Raji (cell line): ENCODE data around the gene MAPKAP1.

Experiments
- POLR2A ChIP-seq: IDR thresholded peaks from 2 replicates; pipeline ENCODE4 v1.6.1; 2011; ENCODE audit warnings: low read depth, low read length, control low read depth; ENCODE audit not compliant: insufficient read depth

The MAPKAP1 gene

GRCh38 chr9:125519734-125520133 lies 187.3 kb downstream of the MAPKAP1 start:
- no peak for TF ChIP-seq POLR2A

DNA sequence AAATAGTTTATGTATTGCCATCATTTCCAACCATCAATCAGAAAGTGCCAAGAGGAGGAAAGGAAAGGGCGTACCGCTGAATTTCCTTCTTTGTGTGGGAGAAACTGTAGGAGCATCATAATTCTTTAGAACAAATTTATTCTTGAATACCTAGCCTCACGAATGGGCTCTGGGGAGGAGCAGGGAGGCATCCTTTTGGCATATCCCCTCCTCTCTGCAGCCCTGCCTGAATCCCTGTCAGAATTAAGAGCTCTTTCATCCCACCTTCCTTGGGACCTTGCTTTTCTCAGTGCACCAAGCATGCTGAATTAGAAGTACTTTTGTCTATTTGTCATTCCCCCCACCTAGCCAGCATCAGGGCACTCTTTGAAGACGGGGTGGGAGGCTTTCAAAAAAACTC lies 189.4 kb downstream of the MAPKAP1 start:
- TF ChIP-seq POLR2A, result no peak

- TF ChIP-seq POLR2A, result no peak
Measured at GRCh38 chr9:125515983-125516940, 190.7 kb downstream of the MAPKAP1 start.

DNA sequence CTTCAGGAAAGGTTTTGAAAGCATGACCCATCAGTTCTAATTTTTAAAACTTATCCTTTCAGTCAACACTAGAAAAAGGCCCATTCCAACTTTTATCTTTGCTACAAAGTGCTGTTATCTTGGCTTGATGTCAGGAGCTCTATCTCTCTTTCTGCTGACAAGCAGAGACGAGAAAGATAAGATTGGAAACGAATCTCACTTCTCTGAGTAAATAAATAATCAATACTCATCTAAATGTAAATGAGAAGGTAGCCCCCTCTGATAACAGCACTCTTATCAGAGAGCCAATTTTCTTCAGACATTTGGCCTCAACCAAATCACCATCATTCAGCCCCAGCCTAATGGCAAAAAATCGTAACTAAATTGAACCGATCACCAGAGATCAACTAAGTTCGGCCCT lies 191.7 kb downstream of the MAPKAP1 start:
- no peak for TF ChIP-seq POLR2A

- TF ChIP-seq POLR2A, result no peak
Measured at GRCh38 chr9:125514468-125514867, 192.5 kb downstream of the MAPKAP1 start.

DNA sequence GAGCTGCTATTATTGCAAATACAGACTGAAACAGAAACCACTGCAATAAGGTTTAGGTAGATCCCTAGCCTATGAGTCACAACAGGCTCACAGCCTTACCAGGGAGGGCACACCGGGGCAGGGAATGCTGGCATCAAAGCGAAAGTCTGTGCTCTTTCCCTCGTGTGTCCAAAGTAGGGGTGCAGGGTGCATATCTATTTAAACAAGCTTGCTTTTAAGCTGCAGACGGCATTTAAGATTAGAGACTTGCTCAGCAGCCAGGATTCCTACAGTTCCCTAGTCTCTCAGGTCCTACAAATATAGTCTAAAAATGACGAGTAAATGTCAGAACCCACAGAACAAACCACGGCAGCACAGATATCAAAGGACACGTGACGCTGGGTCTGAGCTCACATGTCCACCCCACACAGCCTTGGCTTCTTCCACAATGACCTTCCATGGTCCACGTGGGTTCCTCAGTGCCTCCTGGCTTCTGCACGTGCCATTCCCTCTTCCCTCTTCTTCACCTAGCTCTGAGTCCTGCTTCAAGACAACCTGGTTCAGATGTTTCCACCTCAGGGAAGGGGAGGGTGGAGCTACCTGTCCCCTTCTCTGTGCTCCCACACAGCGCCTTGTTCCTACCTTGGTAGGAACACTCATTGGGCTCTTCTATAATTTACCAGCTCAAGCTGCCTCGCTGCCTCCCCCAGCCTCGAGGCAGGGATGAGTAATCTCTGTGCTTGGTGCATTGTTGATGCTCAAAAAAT lies 193.2 kb downstream of the MAPKAP1 start:
- TF ChIP-seq POLR2A, result no peak

DNA sequence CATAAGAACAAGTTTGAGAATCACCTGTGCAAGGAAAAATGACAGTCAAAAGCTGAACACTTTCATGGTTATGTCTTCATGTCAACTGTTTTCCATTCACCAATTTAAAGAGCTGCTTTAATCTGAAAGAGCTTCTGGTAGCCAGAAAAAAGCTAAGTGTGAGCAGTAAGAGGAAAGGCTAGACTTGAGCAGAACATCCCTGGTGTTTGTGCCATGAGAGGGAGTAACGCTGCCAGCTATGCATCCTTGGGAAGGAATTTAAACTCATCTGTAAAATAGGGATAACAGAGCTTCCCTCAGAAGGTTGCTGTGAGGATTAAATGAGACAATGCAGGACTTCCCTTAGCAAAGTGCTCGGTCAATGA lies 193.7 kb downstream of the MAPKAP1 start:
- TF ChIP-seq POLR2A, result no peak

DNA sequence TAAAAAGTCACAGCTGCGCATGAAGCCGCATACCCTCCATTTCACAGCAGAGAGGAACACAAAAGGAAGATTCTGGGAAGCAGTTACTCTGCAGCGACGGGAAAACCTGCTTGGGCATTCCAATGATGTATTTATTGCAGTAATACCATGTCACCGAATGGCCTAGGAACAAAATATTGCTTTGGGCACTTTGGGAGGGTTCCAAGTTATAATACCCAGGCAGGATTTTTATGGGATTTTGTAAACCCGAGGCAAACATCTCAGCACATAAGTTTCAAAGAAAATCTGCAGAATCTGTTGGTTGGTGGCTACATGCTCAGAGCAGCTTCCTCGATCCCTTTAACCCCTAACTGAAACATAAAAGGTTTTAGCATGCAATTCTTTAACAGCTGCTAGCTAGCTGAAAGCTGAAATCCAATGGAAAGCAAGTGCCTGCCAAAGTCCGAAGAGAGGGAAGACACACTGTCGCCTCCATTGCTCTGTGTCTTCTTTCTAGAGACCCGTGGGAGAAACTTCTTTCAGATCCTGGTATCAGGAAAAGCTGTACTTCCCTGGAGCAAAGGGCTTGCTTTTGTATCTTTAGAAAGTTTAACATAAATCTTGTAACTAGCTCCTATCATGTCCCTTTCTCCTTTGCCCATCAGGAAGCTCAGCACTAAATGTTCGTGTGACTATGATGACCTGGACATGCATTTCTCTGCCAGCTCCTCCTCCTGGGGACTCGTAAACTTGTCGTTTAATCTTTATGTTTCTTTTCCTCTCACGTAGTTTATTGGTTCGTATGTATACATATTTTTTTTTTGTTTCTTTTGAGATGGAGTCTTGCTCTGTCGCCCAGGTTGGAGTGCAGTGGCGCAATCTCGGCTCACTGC lies 195.0 kb downstream of the MAPKAP1 start:
- TF ChIP-seq POLR2A, result no peak

GRCh38 chr9:125510980-125511379 lies 196.0 kb downstream of the MAPKAP1 start:
- no peak for TF ChIP-seq POLR2A

DNA sequence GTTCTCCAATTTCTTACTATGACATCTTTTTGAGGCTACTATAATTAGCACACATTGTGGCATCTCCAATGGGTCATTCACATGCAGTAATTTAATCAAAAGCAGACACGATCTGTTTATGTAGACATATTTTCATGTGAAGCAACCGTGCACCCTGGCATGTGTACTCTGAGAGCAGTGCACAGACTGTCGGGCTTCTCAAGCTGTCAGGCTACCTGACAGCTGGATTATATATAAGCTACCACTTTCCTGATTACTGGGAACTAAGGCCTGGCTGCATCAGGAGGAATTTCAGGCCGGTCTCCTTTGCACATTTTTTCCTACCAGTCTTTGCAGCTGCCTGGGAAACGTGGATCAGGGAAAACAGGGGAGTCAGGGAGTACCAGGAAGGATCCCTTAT lies 197.5 kb downstream of the MAPKAP1 start:
- TF ChIP-seq POLR2A, result no peak

GRCh38 chr9:125508249-125508648 lies 198.8 kb downstream of the MAPKAP1 start:
- no peak for TF ChIP-seq POLR2A

DNA sequence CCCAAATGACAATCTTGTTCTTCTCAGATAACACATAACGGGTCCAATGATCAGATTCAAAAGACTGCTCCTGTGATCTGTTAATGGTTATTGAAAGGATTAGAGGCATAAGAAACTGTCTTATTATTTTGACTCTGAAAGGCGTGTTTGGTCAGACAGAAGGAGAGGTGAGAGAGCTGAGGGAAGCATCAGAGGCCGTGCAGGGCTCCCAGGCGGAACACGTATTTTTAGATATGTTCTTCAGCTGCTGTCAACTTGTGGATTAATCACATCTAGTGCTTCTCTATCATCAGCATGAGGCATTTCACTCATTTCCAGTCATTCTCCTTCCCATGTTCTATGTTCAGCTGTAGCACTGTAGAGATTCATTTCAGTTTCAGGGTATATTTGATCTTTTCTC lies 199.8 kb downstream of the MAPKAP1 start:
- no peak for TF ChIP-seq POLR2A

DNA sequence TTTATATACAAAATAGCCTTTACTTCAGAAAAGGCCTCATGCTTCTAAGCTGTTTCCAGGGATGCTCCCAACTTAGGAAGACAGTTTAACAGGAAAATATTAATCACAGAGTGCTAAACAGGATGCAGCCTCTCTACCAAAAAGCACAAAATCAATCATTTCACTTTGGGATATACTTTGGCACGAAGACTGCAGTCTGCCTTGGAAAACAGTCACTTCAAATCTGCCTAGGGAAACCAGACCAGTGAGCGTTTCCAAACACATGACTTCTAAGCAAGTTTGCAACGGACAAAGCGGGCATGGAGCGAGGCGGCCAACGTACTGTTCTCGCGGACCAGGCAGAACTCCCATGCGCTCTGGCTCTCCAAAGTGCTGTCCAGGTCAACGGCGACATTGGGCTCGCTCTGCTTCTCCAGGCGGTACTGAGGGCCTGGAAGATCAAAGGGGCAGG lies 201.0 kb downstream of the MAPKAP1 start:
- no peak for TF ChIP-seq POLR2A

GRCh38 chr9:125504616-125505015 lies 202.4 kb downstream of the MAPKAP1 start:
- TF ChIP-seq POLR2A, result no peak

GRCh38 chr9:125497906-125498305 lies 209.1 kb downstream of the MAPKAP1 start:
- no peak for TF ChIP-seq POLR2A
